ENCODE data around the gene ACSF3.

DNA sequence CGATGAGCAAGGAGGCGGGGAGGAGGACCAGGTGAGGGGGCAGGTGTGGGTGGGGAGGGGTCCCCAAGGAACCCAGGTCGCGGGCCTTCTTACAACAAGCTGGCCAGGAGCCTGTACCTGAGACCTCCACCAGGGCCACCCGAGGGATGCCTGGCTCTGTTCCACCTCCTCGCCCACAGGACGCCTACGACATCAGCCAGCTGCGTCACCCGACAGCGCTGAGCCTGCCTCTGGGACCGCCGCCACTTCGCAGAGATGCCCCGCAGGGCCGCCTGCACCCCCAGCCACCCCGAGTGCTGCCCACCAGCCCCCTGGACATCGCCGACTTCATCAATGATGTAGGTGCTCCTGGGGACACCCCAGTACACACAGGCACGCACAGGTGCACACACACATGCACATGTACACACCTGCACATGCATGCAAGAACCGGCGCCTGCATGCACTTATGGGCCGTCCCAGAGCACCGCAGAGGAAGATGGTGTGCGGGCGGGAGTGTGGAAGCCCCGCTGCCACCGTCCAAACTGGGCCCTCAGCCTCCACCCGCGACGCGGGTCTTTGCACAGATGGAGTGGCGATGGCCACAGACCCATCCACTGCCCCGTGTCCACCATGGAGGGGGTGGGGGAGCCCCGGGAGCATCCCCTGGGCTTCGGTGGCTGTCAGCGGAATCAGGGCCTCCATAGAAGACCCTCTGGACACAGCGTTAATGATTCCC, 100.1 kb downstream of the ACSF3 start:
- TF ChIP-seq, protein P1, sequence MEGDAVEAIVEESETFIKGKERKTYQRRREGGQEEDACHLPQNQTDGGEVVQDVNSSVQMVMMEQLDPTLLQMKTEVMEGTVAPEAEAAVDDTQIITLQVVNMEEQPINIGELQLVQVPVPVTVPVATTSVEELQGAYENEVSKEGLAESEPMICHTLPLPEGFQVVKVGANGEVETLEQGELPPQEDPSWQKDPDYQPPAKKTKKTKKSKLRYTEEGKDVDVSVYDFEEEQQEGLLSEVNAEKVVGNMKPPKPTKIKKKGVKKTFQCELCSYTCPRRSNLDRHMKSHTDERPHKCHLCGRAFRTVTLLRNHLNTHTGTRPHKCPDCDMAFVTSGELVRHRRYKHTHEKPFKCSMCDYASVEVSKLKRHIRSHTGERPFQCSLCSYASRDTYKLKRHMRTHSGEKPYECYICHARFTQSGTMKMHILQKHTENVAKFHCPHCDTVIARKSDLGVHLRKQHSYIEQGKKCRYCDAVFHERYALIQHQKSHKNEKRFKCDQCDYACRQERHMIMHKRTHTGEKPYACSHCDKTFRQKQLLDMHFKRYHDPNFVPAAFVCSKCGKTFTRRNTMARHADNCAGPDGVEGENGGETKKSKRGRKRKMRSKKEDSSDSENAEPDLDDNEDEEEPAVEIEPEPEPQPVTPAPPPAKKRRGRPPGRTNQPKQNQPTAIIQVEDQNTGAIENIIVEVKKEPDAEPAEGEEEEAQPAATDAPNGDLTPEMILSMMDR (IDR thresholded peaks at IDR 0.05), result no peak
- no peak for TF ChIP-seq POLR2AphosphoS5 (IDR thresholded peaks at IDR 0.05)
- TF ChIP-seq POLR2A (IDR thresholded peaks at IDR 0.05), result no peak

Measured in breast epithelium (tissue), 3 donors.